K562 (cell line): ENCODE results near the gene PCDHGA4. TPM values are rescaled to one million over a fixed set of nuclear protein-coding genes. Genes with fewer than 3 reads are reported as not detected.
A peak's percentile ranks its signal among the peaks of the same experiment; 100 is the strongest.

Experiments
- ATAC-seq: fragments of 200-7000 bp; cut with Tn5 transposase; 3 replicates; pipeline ENCODE4 v1.9.1; 2020; ENCODE audit warnings: moderate library complexity
- Bru-seq: library from RNA; stranded (reverse); fragments of 400-500 nt; gene quantifications from one replicate; lab custom pipeline; 2021; lab: Mats Ljungman, UMichigan
- BruChase-seq, 2 experiments: library from RNA; stranded (reverse); fragments of 400-500 nt; gene quantifications; one replicate each; lab custom pipeline; 2021; lab: Mats Ljungman, UMichigan
- BruUV-seq: library from RNA; stranded (reverse); fragments of 400-500 nt; replicated peaks from 2 replicates; lab custom pipeline; 2021; lab: Mats Ljungman, UMichigan
- CTCF ChIA-PET: fragments of 300-600 bp; formaldehyde crosslinking; extraction: SDS; loops from one replicate; lab custom pipeline; 2021; ENCODE audit warnings: low intra/inter-chr PET ratio; lab: Yijun Ruan, JAX
- POLR2A ChIA-PET: fragments of 300-600, 350-650 bp; sonication (Branson Sonifier 250); formaldehyde crosslinking; extraction: SDS; loops from one replicate; lab custom pipeline; 2021; ENCODE audit warnings: antibody characterized with exemption, inconsistent platforms; lab: Yijun Ruan, JAX
- DNase-seq, 4 experiments: peaks; one replicate each; pipeline versions ENCODE4 v3.0.0 to v3.0.0-alpha.2; 2011 to 2018; ENCODE audit warnings: low spot score in 3 of 4, mixed read lengths in 3 of 4; ENCODE audit errors: extremely low read depth in 1 of 4
- FAIRE-seq: peaks from 2 replicates; lab custom pipeline; 2011; peaks lifted over from hg19 to GRCh38; lab: Jason Lieb, UNC
- H2AFZ ChIP-seq: 2 replicates; pipeline ENCODE4 v1.6.0; 2011; ENCODE audit warnings: low read depth, low read length, control low read depth, inconsistent platforms
- H3K27ac ChIP-seq: fragments of 200-600 bp; 3 replicates; pipeline ENCODE4 v1.8.0; 2011; ENCODE audit warnings: low read depth, mild to moderate bottlenecking, control low read depth, inconsistent platforms, low read length, moderate library complexity, mixed read lengths; ENCODE audit errors: extremely low read depth
- H3K27me3 ChIP-seq, 2 experiments: fragments of 300-600 bp in 1 of 2; 2 replicates in 1 of 2; 3 replicates in 1 of 2; pipeline versions ENCODE4 v1.6.0 to v1.8.0; 2011; ENCODE audit warnings: inconsistent platforms in 2 of 2, low read length in 2 of 2, mild to moderate bottlenecking in 1 of 2, mixed read lengths in 1 of 2, moderate library complexity in 1 of 2; ENCODE audit not compliant: control insufficient read depth in 2 of 2, insufficient read depth in 2 of 2
- H3K36me3 ChIP-seq: fragments of 300-600 bp; 3 replicates; pipeline ENCODE4 v1.8.0; 2011; ENCODE audit warnings: mild to moderate bottlenecking, low read length, inconsistent platforms; ENCODE audit not compliant: control insufficient read depth, insufficient read depth
- H3K4me1 ChIP-seq, 2 experiments: fragments of 200-600 bp in 1 of 2; replicated peaks in 1 of 2; 2 replicates in 1 of 2; 3 replicates in 1 of 2; pipeline versions ENCODE4 v1.5.1 to v1.8.0; 2011; ENCODE audit warnings: inconsistent platforms in 2 of 2, low read length in 2 of 2, mild to moderate bottlenecking in 1 of 2, mixed read lengths in 1 of 2, moderate library complexity in 1 of 2; ENCODE audit not compliant: control insufficient read depth in 2 of 2, insufficient read depth in 2 of 2
- H3K4me2 ChIP-seq: 2 replicates; pipeline ENCODE4 v1.6.1; 2011; ENCODE audit warnings: low read length, control low read depth, inconsistent platforms, mixed read lengths; ENCODE audit not compliant: insufficient read depth
- H3K4me3 ChIP-seq: fragments of 200-600 bp; sonication (generic), shearing (Covaris generic); 2 replicates; pipeline ENCODE4 v1.5.1; 2016; ENCODE audit warnings: control low read depth, inconsistent platforms
- H3K79me2 ChIP-seq: fragments of 200-600 bp; 3 replicates; pipeline ENCODE4 v1.8.0; 2011; ENCODE audit warnings: low read length, inconsistent platforms; ENCODE audit not compliant: control insufficient read depth, insufficient read depth
- H3K9ac ChIP-seq, 2 experiments: 2 replicates each; pipeline versions ENCODE4 v1.6.0 to v1.6.1; 2011; ENCODE audit warnings: low read depth in 2 of 2, low read length in 2 of 2, control low read depth in 1 of 2, inconsistent platforms in 1 of 2, mild to moderate bottlenecking in 1 of 2, mixed read lengths in 1 of 2; ENCODE audit not compliant: insufficient read depth in 1 of 2
- H3K9me1 ChIP-seq: one replicate; pipeline ENCODE4 v1.6.0; 2011; ENCODE audit warnings: inconsistent platforms, mild to moderate bottlenecking, low read length, moderate library complexity; ENCODE audit not compliant: control insufficient read depth, insufficient read depth
- H3K9me3 ChIP-seq: replicated peaks from 2 replicates; pipeline ENCODE4 v1.5.1; 2011; ENCODE audit warnings: low read depth, low read length, inconsistent platforms; ENCODE audit not compliant: control insufficient read depth, insufficient read depth
- H4K20me1 ChIP-seq: replicated peaks from 2 replicates; pipeline ENCODE4 v1.6.1; 2011; ENCODE audit warnings: low read length, inconsistent platforms, mixed read lengths; ENCODE audit not compliant: control insufficient read depth, insufficient read depth
- CTCF ChIP-seq, 3 experiments: IDR thresholded peaks in 2 of 3; conservative IDR thresholded peaks in 1 of 3; 2 replicates each; pipeline ENCODE4 v1.5.1; 2011 to 2012; ENCODE audit warnings: low read length in 3 of 3, mild to moderate bottlenecking in 3 of 3, control low read depth in 2 of 3, improper control_type of control experiment in 1 of 3, inconsistent platforms in 1 of 3, low read depth in 1 of 3, mixed read lengths in 1 of 3, moderate library complexity in 1 of 3; ENCODE audit not compliant: insufficient read depth in 2 of 3
- DPF2 ChIP-seq: fragments of 450-650 bp; IDR thresholded peaks from 2 replicates; pipeline ENCODE4 v1.6.1; 2016
- L3MBTL2 ChIP-seq: fragments of 450-650 bp; IDR thresholded peaks from 2 replicates; pipeline ENCODE4 v1.6.1; 2016; ENCODE audit warnings: mild to moderate bottlenecking, moderate library complexity
- PHF8 ChIP-seq: fragments of 200-600 bp; sonication (generic); IDR thresholded peaks from 2 replicates; pipeline ENCODE4 v1.6.1; 2012; ENCODE audit warnings: mixed run types, mild to moderate bottlenecking, inconsistent platforms, low read length, moderate library complexity, borderline replicate concordance
- ZNF408 ChIP-seq: fragments of 250-450 bp; sonication (Bioruptor Pico); IDR thresholded peaks from 2 replicates; pipeline ENCODE4 v1.4.0; 2020; ENCODE audit warnings: low read depth, mild to moderate bottlenecking, moderate library complexity
- WGBS: fragments of 100-300 bp; shearing (Covaris generic); methylation state at CpG from one replicate; pipeline ENCODE4 v1.1.6; 2016; ENCODE audit warnings: low coverage, mixed read lengths; ENCODE audit not compliant: insufficient coverage; ENCODE audit errors: missing lambda C conversion rate; 5-methylcytosine and 5-hydroxymethylcytosine counted together
- in situ Hi-C: fragments of 300-500 bp; cut with MboI; formaldehyde crosslinking; loops from 4 replicates; pipeline ENCODE4 v1.15.0; 2018; ENCODE audit warnings: inconsistent platforms, mixed read lengths
- intact Hi-C: fragments of 100-400 bp; cut with micrococcal nuclease; formaldehyde crosslinking; loops from 2 replicates; pipeline ENCODE4 v1.14.2; 2022
- long read RNA-seq, 3 experiments: library from polyadenylated mRNA in 2 of 3; library from RNA in 1 of 3; unstranded in 2 of 3; stranded (forward) in 1 of 3; transcript quantifications; one replicate each; pipeline ENCODE4 v2.0.0, GENCODE V29; 2019 to 2022
- polyA minus RNA-seq, 3 experiments: library from RNA; depleted of rRNA, polyadenylated mRNA; stranded (reverse); fragments of >200 nt; gene quantifications; 2 replicates each; pipeline ENCODE4 v1.2.3, GENCODE V29; 2011
- polyA plus RNA-seq, 8 experiments: library from polyadenylated mRNA; depleted of rRNA in 4 of 8; stranded (reverse) in 5 of 8; unstranded in 3 of 8; fragments of >200 nt; fragmentation: Nextera tagmentation in 2 of 8; fragmentation: Illumina TruSeq in 1 of 8; extraction: Ambion mirVana in 2 of 8; extraction: Trizol in 1 of 8; gene quantifications; 2 replicates each; pipeline versions ENCODE4 v1.2.1 to v1.2.3, GENCODE V29; 2011 to 2014; ENCODE audit warnings: inconsistent platforms in 1 of 8, missing spikeins in 1 of 8
- total RNA-seq, 7 experiments: library from RNA; depleted of rRNA in 6 of 7; stranded (reverse); fragments of >200 nt in 6 of 7; fragmentation: Illumina TruSeq in 2 of 7; extraction: Trizol in 2 of 7; gene quantifications; 2 replicates each; pipeline versions ENCODE4 v1.2.1 to v1.2.3, GENCODE V29; 2011 to 2021; ENCODE audit warnings: low replicate concordance in 1 of 7

PCDHGA4 gene
- 2.8 and 3.2 TPM in 2 replicates for total RNA-seq (2011; cell fraction: chromatin; rRNA removed; ENCODE audit: low replicate concordance)
- total RNA-seq (2011; cell fraction: nucleolus; rRNA removed): 1.5 and 2.1 TPM in 2 replicates
- total RNA-seq (2011; cell fraction: nucleoplasm; rRNA removed): 1.7 and 2.3 TPM in 2 replicates
- total RNA-seq (2014; rRNA removed) (0.20 and 0.36 TPM in 2 replicates), total RNA-seq (2014; rRNA removed; fragmentation: Illumina TruSeq; extraction: Trizol) (0.18 and 0.32 TPM in 2 replicates), total RNA-seq (2015; rRNA removed; fragmentation: Illumina TruSeq; extraction: Trizol) (0.26 and 0.40 TPM in 2 replicates), total RNA-seq (2021) (0.27 and 0.40 TPM in 2 replicates), polyA plus RNA-seq (2011; rRNA removed) (0.16 and 0.17 TPM in 2 replicates), polyA plus RNA-seq (2014; fragmentation: Illumina TruSeq; extraction: Trizol) (0.21 and 0.39 TPM in 2 replicates), polyA plus RNA-seq (2014; fragmentation: Nextera tagmentation; extraction: Ambion mirVana) (not detected), polyA plus RNA-seq (2014; rRNA removed) (0.09 and 0.12 TPM in 2 replicates), polyA minus RNA-seq (2011; rRNA and poly(A)+ RNA removed) (0.63 and 0.67 TPM in 2 replicates), Bru-seq, nascent RNA (percentile 39 among the genes with signal in this experiment), BruChase-seq, experiment 1, labeled RNA remaining after a 2-hour chase (percentile 47 among the genes with signal in this experiment), BruChase-seq, experiment 2, labeled RNA remaining after a 6-hour chase (percentile 56 among the genes with signal in this experiment)
- polyA plus RNA-seq (2011; cell fraction: cytosol; rRNA removed): 0.06 and 0.30 TPM in 2 replicates
- 0.46 and 1.1 TPM in 2 replicates for polyA plus RNA-seq (2011; cell fraction: nucleus; rRNA removed)
- polyA plus RNA-seq (2012): 0.08 and 1.2 TPM in 2 replicates
- 0.29 TPM in 1 of 2 replicates, not detected in the other for polyA minus RNA-seq (2011; cell fraction: cytosol; rRNA and poly(A)+ RNA removed)
- 1.00 and 1.2 TPM in 2 replicates for polyA minus RNA-seq (2011; cell fraction: nucleus; rRNA and poly(A)+ RNA removed)
- long read RNA-seq, experiment 1: 0 reads
- long read RNA-seq, experiment 2: 0 reads
- long read RNA-seq, experiment 3: 0 reads

GRCh38 chr5:141354900-141355469, at the start of gene PCDHGA4:
TSS of gene PCDHGA4 (plus strand) at chr5:141355021. CDS start at chr5:141355108, 87 bp downstream.
- H4K20me1 ChIP-seq: no peaks in the 10 kb centered on the region
- intact Hi-C loops: no loop called here
- TSS peak; percentile 26 for BruUV-seq
- H2AFZ ChIP-seq: peak within 1 kb of the TSS; percentile 59; the same call in 1 of the 2 replicates
- ChIA-PET POLR2A (interaction anchor here (1.0 to 1.5 kb wide), 3 partner anchors 9 to 163 kb away, joined by 3 to 5 read pairs (median 3); partner anchors contain the start of gene PCDHGA5), CTCF (interaction anchor here (0.7 to 1.1 kb wide), 2 partner anchors 105 to 206 kb away, joined by 3 read pairs; no protein-coding TSS in a partner anchor)
- no peaks in the 10 kb centered on the region for H3K79me2 ChIP-seq
- no peak within 1 kb of the TSS for H3K27ac ChIP-seq
- peak within 1 kb of the TSS; percentile 32 for H3K4me2 ChIP-seq
- H3K9ac ChIP-seq: peak within 1 kb of the TSS in 1 of 2 experiments; percentile 50; a peak in 2 of 4 replicates
- H3K27me3 ChIP-seq: peaks cover 0 to 20% of the 10 kb centered on the region in 2 experiments; a peak in 2 of 5 replicates
- no peaks in the 10 kb centered on the region for H3K9me3 ChIP-seq
- peak within 1 kb of the TSS; percentile 28 for H3K4me3 ChIP-seq
- no peaks in the 10 kb centered on the region for H3K9me1 ChIP-seq
- ATAC-seq (peak; percentile 45; the same call in 1 of the 3 replicates), DNase-seq (peak in 1 of 4 experiments; percentile 15), FAIRE-seq (no peak)
- in situ Hi-C loops: no loop called here
- no peaks in the 10 kb centered on the region for H3K36me3 ChIP-seq
- 16% methylated on average over 29 of the region's 29 CpGs for WGBS
- H3K4me1 ChIP-seq: peaks cover 3 to 12% of the 10 kb centered on the region in 2 experiments; a peak in 3 of 5 replicates
- TF ChIP-seq ZNF408 (CRISPR knock-in tag) (no peak), PHF8 (peak; percentile 13; the same call in 1 of the 2 replicates), L3MBTL2 (peak; percentile 62; the same call in 1 of the 2 replicates), DPF2 (no peak), CTCF (IDR thresholded peaks at IDR 0.05 in 2 of 3, conservative IDR thresholded peaks at IDR 0.05 in 1 of 3; ENCODE audit: insufficient read depth in 2 of 3, low read depth in 1 of 3, low read length in 3 of 3) (peak; percentile 47 to 69 (median 64); a peak in 4 of 6 replicates)
